ENCODE measurements around the gene ECE1.

ECE1 gene

DNA sequence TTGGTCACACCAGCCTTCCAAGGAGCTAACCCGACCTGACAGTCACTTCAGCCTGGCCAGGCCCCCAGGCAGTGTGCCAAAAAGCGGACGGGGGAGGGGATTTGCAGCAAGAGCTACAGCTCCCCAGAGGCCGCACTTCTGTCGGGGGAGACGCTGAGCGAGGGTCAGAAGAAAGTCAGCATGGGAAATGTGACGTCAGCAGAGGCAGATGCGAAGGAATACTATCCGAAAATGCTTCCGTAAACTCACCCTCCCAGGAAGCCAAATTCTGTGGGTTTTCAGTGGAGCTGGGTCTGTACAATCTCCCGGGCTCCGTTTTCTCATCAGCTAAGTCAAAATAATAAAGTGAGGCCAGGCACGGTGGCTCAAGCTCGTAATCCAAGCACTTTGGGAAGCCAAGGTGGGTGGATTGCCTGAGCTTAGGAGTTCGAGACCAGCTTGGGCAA, 28.5 kb upstream of the ECE1 start:
- peaks cover 34 to 81% (median 69%) of the 10 kb centered on the region in 5 donors for H3K4me1 ChIP-seq (ENCODE audit: control insufficient read depth in 5 of 5, insufficient read depth in 5 of 5, low read length in 5 of 5)
- H3K27ac ChIP-seq (ENCODE audit: low read depth, low read length): peak overlapping the region; percentile 90
- peak overlapping the region in 3 of 5 donors; percentile 6 to 28 (median 27) for H3K9ac ChIP-seq (ENCODE audit: low read length in 5 of 5)
- H3K36me3 ChIP-seq (ENCODE audit: control insufficient read depth in 5 of 5, insufficient read depth in 5 of 5, low read length in 5 of 5): peaks cover 0 to 4% (median 0%) of the 10 kb centered on the region in 5 donors
- H3K27me3 ChIP-seq (ENCODE audit: control insufficient read depth in 5 of 5, insufficient read depth in 4 of 5, low read length in 5 of 5): no peaks in the 10 kb centered on the region
- peak overlapping the region in 2 of 5 donors; percentile 9 to 26 for H3K4me3 ChIP-seq (ENCODE audit: low read depth in 1 of 5, low read length in 5 of 5)
- H3K9me3 ChIP-seq (ENCODE audit: control insufficient read depth in 5 of 5, low read length in 5 of 5): no peaks in the 10 kb centered on the region

DNA sequence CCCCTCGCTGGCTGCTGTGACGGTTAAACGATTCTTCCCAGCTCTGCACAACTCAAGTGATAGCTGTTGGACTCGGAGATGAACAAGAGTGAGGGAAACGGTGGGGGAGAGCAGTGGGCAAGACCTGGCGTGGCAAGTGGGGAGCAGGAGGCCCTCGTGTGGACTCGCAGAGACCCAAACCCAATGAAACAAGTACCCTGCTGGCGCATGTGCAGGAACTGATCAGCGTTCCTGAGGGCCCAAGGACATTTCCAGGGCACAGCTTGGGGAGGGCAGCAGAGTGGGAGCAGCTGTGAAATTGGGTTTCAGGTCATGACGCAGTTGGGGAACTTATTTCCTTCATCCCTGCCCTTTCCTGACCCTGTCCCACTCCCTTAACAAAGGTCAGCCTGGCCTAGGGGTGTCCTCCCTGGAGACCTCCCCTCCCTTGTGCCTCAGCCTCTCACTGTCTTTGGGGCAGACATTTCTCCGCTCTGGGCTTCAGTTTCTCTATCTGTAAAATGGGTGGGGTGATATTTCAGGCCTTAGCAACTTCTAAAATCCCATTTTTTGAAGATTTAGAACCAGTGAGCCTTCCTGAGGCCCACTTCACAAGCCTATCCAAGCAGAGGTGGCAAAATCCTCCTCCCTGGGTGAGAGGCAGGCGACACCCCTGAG, 27.9 kb upstream of the ECE1 start:
- H3K4me1 ChIP-seq (ENCODE audit: control insufficient read depth in 5 of 5, insufficient read depth in 5 of 5, low read length in 5 of 5): peaks cover 35 to 81% (median 69%) of the 10 kb centered on the region in 5 donors
- no peaks in the 10 kb centered on the region for H3K9me3 ChIP-seq (ENCODE audit: control insufficient read depth in 5 of 5, low read length in 5 of 5)
- peak overlapping the region in 3 of 5 donors; percentile 6 to 28 (median 27) for H3K9ac ChIP-seq (ENCODE audit: low read length in 5 of 5)
- peak overlapping the region in 2 of 5 donors; percentile 12 to 26 for H3K4me3 ChIP-seq (ENCODE audit: low read depth in 1 of 5, low read length in 5 of 5)
- H3K27me3 ChIP-seq (ENCODE audit: control insufficient read depth in 5 of 5, insufficient read depth in 4 of 5, low read length in 5 of 5): no peaks in the 10 kb centered on the region
- H3K27ac ChIP-seq (ENCODE audit: low read depth, low read length): peak overlapping the region; percentile 90
- H3K36me3 ChIP-seq (ENCODE audit: control insufficient read depth in 5 of 5, insufficient read depth in 5 of 5, low read length in 5 of 5): peaks cover 0 to 4% (median 0%) of the 10 kb centered on the region in 5 donors

DNA sequence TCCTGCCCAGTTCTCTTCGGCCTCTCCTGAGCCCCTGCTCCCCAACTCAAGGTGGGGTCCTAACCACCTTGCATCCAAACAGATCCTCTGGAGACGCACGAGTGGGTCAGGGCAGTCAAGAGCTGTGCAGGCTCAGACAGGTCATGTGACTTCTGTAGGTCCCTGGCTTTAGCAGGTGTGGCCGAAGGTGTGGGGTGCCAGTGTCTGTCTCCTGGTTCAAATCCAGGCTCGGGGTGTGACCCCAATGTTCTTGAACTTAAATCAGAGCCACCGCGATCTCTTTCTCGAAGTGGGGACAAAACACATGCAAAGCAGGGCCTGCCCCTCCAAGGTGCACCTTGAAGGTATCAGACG, 27.4 kb upstream of the ECE1 start:
- Histone ChIP-seq H3K9me3 (ENCODE audit: control insufficient read depth in 5 of 5, low read length in 5 of 5) (no peaks in the 10 kb centered on the region), H3K4me1 (ENCODE audit: control insufficient read depth in 5 of 5, insufficient read depth in 5 of 5, low read length in 5 of 5) (peaks cover 33 to 79% (median 65%) of the 10 kb centered on the region in 5 donors), H3K36me3 (ENCODE audit: control insufficient read depth in 5 of 5, insufficient read depth in 5 of 5, low read length in 5 of 5) (peaks cover 0 to 4% (median 0%) of the 10 kb centered on the region in 5 donors), H3K27me3 (ENCODE audit: control insufficient read depth in 5 of 5, insufficient read depth in 4 of 5, low read length in 5 of 5) (no peaks in the 10 kb centered on the region), H3K9ac (ENCODE audit: low read length in 5 of 5) (peak overlapping the region in 2 of 5 donors; percentile 6 to 28), H3K27ac (ENCODE audit: low read depth, low read length) (peak overlapping the region; percentile 90), H3K4me3 (ENCODE audit: low read depth in 1 of 5, low read length in 5 of 5) (peak overlapping the region in 3 of 5 donors; percentile 6 to 26 (median 12))

DNA sequence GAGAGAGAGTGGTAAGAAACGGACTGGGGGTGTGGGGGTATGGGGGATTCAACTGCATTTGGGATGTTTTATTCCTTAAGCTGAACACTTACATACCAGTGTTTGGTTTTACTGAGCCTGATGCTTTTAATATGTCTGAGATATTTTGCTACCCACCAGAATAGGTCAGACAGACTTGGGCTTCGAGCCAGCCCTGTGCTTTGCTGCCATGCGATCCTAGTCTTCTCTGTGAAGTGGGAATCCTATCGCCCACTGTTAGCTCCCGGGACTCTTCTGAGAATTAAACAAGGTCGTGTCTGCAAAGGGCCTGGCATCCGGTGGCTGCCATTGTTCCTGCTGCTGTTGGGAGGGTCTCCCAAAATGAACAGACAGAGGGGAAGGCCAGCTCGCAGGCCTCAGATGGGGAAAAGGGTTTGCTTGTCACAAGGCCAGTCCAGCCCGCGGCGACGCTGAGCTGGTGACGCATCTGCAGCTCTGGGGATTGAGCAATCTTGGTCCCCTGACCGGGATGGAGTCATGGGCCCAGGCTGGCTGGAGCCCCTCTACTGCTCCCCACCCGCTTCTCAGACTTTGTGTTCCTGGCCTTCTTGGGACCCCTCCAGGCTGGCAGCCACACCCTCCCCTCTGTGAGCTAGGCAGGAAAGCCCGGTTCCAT, 26.9 kb upstream of the ECE1 start:
- Histone ChIP-seq H3K9ac (ENCODE audit: low read length in 5 of 5) (peak overlapping the region in 2 of 5 donors; percentile 33 to 44), H3K27ac (ENCODE audit: low read depth, low read length) (peak overlapping the region; percentile 90), H3K36me3 (ENCODE audit: control insufficient read depth in 5 of 5, insufficient read depth in 5 of 5, low read length in 5 of 5) (peaks cover 0 to 4% (median 0%) of the 10 kb centered on the region in 5 donors), H3K27me3 (ENCODE audit: control insufficient read depth in 5 of 5, insufficient read depth in 4 of 5, low read length in 5 of 5) (no peaks in the 10 kb centered on the region), H3K4me1 (ENCODE audit: control insufficient read depth in 5 of 5, insufficient read depth in 5 of 5, low read length in 5 of 5) (peaks cover 32 to 74% (median 60%) of the 10 kb centered on the region in 5 donors), H3K4me3 (ENCODE audit: low read depth in 1 of 5, low read length in 5 of 5) (peak overlapping the region in 2 of 5 donors; percentile 12 to 26), H3K9me3 (ENCODE audit: control insufficient read depth in 5 of 5, low read length in 5 of 5) (no peaks in the 10 kb centered on the region)

DNA sequence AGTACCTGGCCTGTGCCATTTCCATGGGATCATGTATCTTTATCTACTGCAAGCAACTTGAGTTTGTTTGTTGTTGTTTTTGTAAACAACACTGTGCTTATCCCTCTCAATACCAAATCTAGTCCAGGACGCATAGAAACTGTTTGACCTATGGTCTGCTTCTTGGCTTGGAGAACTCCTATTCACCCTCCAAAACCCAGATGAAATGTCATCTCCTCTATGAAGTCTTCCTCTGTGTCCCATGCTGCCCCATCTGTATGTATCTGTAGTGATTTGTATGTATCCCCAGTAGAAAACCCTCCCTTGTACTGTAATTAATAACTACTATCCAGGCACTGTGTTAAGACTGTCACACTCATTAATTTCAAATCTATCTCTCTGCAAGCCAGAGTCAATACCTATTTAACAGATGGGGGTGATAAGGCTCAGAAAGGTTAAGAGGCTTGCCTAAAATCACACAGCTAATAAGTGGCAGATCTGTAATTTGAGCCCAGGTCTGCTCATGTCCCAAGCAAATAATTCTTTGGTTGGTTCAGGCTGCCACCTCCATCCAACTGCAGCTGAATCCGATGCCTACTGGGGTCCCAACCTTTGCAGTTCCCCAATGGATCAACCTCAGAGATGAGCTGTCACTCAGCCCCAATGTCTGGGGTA, 24.6 kb upstream of the ECE1 start:
- Histone ChIP-seq H3K27me3 (ENCODE audit: control insufficient read depth in 5 of 5, insufficient read depth in 4 of 5, low read length in 5 of 5) (no peaks in the 10 kb centered on the region), H3K9ac (ENCODE audit: low read length in 5 of 5) (peak overlapping the region in 2 of 5 donors; percentile 16 to 29), H3K4me3 (ENCODE audit: low read depth in 1 of 5, low read length in 5 of 5) (no peak overlapping the region), H3K27ac (ENCODE audit: low read depth, low read length) (peak overlapping the region; percentile 90), H3K9me3 (ENCODE audit: control insufficient read depth in 5 of 5, low read length in 5 of 5) (peaks cover 0 to 4% (median 0%) of the 10 kb centered on the region in 5 donors), H3K36me3 (ENCODE audit: control insufficient read depth in 5 of 5, insufficient read depth in 5 of 5, low read length in 5 of 5) (no peaks in the 10 kb centered on the region), H3K4me1 (ENCODE audit: control insufficient read depth in 5 of 5, insufficient read depth in 5 of 5, low read length in 5 of 5) (peaks cover 26 to 77% (median 67%) of the 10 kb centered on the region in 5 donors)

DNA sequence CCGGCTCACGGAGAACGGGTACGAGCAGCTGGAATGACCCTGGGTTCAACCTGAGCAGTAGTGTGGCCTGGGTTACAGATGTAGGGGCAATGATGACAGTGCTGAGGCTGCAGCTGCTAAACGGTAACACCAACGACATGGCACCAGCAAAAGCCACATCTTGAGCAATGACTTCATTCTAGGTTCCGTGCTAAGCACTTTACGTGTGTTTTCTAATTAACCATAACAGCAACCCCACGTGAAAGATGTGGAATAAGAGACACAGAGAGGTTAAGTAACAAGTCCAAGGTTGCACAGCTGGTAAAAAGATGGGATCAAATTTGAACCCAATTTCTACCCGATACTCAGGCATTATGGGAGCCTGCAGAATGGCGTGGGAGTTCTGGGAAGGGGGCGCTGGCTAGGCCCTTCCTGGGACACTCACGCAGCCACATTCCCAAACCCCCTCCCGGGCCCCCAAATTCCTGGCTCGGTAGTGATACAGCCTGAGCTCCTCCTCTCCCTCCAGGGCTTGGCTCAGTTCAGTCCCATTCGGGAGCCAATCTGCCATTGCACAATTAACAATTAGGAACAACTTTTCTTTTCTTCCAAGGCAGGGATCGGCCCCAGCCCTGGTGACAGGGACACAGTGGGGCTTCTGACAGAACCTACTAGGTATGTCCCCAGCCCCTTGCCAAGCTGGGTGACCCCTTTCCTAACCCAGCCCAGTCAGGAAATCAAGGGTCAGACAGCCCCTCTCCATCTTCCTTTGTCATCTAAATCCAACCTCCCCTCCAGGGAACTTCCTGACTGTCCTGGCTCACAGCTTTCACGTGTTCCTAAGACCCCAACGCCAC, 23.8 kb upstream of the ECE1 start:
- Histone ChIP-seq H3K27ac (ENCODE audit: low read depth, low read length) (peak overlapping the region; percentile 90), H3K9ac (ENCODE audit: low read length in 5 of 5) (peak overlapping the region in 2 of 5 donors; percentile 16 to 29), H3K4me1 (ENCODE audit: control insufficient read depth in 5 of 5, insufficient read depth in 5 of 5, low read length in 5 of 5) (peaks cover 20 to 75% (median 64%) of the 10 kb centered on the region in 5 donors), H3K4me3 (ENCODE audit: low read depth in 1 of 5, low read length in 5 of 5) (no peak overlapping the region), H3K36me3 (ENCODE audit: control insufficient read depth in 5 of 5, insufficient read depth in 5 of 5, low read length in 5 of 5) (no peaks in the 10 kb centered on the region), H3K27me3 (ENCODE audit: control insufficient read depth in 5 of 5, insufficient read depth in 4 of 5, low read length in 5 of 5) (no peaks in the 10 kb centered on the region), H3K9me3 (ENCODE audit: control insufficient read depth in 5 of 5, low read length in 5 of 5) (peaks cover 0 to 4% (median 0%) of the 10 kb centered on the region in 5 donors)

DNA sequence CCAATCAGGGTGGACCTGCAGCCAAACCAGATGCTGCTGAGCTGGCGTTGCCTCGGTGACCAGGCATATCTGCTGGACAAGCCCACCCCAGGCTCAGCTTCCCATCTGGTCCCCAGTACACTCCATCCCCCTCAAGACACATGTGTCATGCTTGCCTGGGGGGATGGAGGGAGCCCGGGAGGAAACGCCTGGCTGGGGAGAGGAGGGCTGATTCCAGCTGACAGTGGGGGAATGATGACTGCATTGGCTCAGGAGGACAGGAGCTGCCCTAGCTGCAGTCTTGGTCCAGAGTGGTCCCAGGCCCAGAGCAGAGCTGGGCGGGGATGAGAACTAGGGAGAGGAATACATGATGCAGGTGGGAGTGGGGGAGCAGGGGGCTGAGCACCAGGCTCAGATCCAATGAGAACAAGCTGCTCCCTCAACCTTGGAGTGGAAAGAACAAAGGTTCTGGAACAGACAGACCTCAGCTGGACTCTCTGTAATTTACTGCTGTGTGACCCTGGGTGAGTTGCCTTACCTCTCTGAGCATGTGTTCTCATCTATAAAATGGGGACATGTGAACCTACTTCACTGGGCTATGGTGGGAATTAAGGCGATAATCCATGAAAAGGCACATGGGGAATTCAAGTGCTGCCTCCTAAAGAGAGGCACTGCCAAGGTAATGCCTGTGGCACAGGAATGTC, 23.1 kb upstream of the ECE1 start:
- peak overlapping the region in 1 of 5 donors; percentile 37 for H3K9ac ChIP-seq (ENCODE audit: low read length in 5 of 5)
- peak overlapping the region; percentile 90 for H3K27ac ChIP-seq (ENCODE audit: low read depth, low read length)
- no peak overlapping the region for H3K4me3 ChIP-seq (ENCODE audit: low read depth in 1 of 5, low read length in 5 of 5)
- H3K4me1 ChIP-seq (ENCODE audit: control insufficient read depth in 5 of 5, insufficient read depth in 5 of 5, low read length in 5 of 5): peaks cover 15 to 75% (median 64%) of the 10 kb centered on the region in 5 donors
- no peaks in the 10 kb centered on the region for H3K36me3 ChIP-seq (ENCODE audit: control insufficient read depth in 5 of 5, insufficient read depth in 5 of 5, low read length in 5 of 5)
- H3K9me3 ChIP-seq (ENCODE audit: control insufficient read depth in 5 of 5, low read length in 5 of 5): peaks cover 0 to 4% (median 0%) of the 10 kb centered on the region in 5 donors
- H3K27me3 ChIP-seq (ENCODE audit: control insufficient read depth in 5 of 5, insufficient read depth in 4 of 5, low read length in 5 of 5): no peaks in the 10 kb centered on the region

DNA sequence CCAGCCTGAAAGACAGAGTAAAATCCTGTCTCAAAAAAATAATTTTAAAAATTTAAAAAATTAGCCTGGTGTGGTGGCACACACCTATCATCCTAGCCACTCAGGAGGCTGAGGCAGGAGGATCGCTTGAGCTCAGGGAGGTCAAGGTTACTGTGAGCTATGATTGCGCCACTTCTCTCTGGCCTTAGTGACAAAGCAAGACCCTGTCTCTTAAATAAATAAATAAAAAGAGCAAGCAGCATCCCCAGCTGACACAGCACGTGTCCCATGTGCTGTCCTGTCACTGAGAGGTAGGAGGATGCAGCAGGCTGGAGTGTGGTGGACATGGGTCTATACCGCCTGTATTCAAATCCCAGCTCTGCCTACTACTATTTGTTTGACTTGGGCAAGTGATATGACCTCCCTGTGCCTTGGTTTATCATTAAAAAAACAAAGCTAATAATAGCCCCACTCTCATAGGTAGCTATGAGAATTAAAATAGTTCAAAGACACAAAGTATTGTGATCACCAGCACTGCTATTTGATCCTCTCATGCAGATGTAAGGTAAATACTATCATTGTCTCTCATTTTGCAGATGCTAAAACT, 22.2 kb upstream of the ECE1 start:
- Histone ChIP-seq H3K9ac (ENCODE audit: low read length in 5 of 5) (peak overlapping the region in 1 of 5 donors; percentile 37), H3K4me1 (ENCODE audit: control insufficient read depth in 5 of 5, insufficient read depth in 5 of 5, low read length in 5 of 5) (peaks cover 8 to 74% (median 59%) of the 10 kb centered on the region in 5 donors), H3K36me3 (ENCODE audit: control insufficient read depth in 5 of 5, insufficient read depth in 5 of 5, low read length in 5 of 5) (no peaks in the 10 kb centered on the region), H3K27me3 (ENCODE audit: control insufficient read depth in 5 of 5, insufficient read depth in 4 of 5, low read length in 5 of 5) (no peaks in the 10 kb centered on the region), H3K9me3 (ENCODE audit: control insufficient read depth in 5 of 5, low read length in 5 of 5) (peaks cover 0 to 4% (median 0%) of the 10 kb centered on the region in 5 donors), H3K27ac (ENCODE audit: low read depth, low read length) (no peak overlapping the region), H3K4me3 (ENCODE audit: low read depth in 1 of 5, low read length in 5 of 5) (no peak overlapping the region)

DNA sequence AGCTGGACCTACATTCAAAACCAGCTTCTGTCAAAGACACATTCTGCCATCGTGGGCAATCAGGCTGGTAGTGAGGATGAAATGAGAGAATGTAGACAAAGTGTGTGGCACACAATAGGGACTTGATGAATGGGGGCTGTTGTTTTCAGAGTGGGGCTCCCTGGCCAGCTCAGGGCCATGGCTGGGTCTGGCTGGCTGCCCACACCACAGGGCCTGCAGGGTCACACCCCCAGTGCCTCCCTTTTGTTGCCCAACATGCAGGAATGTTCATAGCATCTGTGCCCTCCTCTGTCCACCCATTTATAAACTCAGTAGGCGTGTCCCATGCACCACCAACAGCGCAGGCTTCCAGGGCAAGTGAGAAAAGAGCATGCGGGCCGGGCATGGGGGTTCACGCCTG, 20.8 kb upstream of the ECE1 start:
- Histone ChIP-seq H3K9ac (ENCODE audit: low read length in 5 of 5) (no peak overlapping the region), H3K9me3 (ENCODE audit: control insufficient read depth in 5 of 5, low read length in 5 of 5) (peaks cover 0 to 4% (median 0%) of the 10 kb centered on the region in 5 donors), H3K36me3 (ENCODE audit: control insufficient read depth in 5 of 5, insufficient read depth in 5 of 5, low read length in 5 of 5) (no peaks in the 10 kb centered on the region), H3K27me3 (ENCODE audit: control insufficient read depth in 5 of 5, insufficient read depth in 4 of 5, low read length in 5 of 5) (no peaks in the 10 kb centered on the region), H3K4me1 (ENCODE audit: control insufficient read depth in 5 of 5, insufficient read depth in 5 of 5, low read length in 5 of 5) (peaks cover 8 to 61% (median 49%) of the 10 kb centered on the region in 5 donors), H3K4me3 (ENCODE audit: low read depth in 1 of 5, low read length in 5 of 5) (no peak overlapping the region), H3K27ac (ENCODE audit: low read depth, low read length) (peak overlapping the region; percentile 44)

Measured in subcutaneous abdominal adipose tissue (tissue), 5 donors.